BJ (cell line): Measurements from ENCODE around the gene NR5A1. TPM values are rescaled to one million over a fixed set of nuclear protein-coding genes. Genes with fewer than 3 reads are reported as not detected.

Experiments
- CTCF ChIA-PET: fragments of 350-600 bp; formaldehyde crosslinking; extraction: SDS; loops from one replicate; lab custom pipeline; 2021; ENCODE audit warnings: antibody characterized with exemption, inconsistent platforms; lab: Yijun Ruan, JAX
- POLR2A ChIA-PET: fragments of 300-600 bp; sonication (Branson Sonifier 250); formaldehyde crosslinking; extraction: SDS; loops from one replicate; lab custom pipeline; 2021; ENCODE audit warnings: antibody characterized with exemption; lab: Charles Lee
- DNase-seq: peaks from one replicate; pipeline ENCODE4 v3.0.0-alpha.2; 2011; ENCODE audit warnings: low read depth
- H3K27me3 ChIP-seq: 2 replicates; pipeline ENCODE4 v1.6.0; 2011; ENCODE audit warnings: low read length; ENCODE audit not compliant: control insufficient read depth, insufficient read depth
- H3K36me3 ChIP-seq: 2 replicates; pipeline ENCODE4 v1.5.1; 2011; ENCODE audit warnings: low read length; ENCODE audit not compliant: control insufficient read depth, insufficient read depth
- H3K4me3 ChIP-seq: 2 replicates; pipeline ENCODE4 v1.5.1; 2011; ENCODE audit warnings: low read depth, mild to moderate bottlenecking, control low read depth, low read length
- polyA plus RNA-seq: library from polyadenylated mRNA; depleted of rRNA; stranded (reverse); fragments of >200 nt; gene quantifications from 2 replicates; pipeline ENCODE4 v1.2.3, GENCODE V29; 2011
- TF ChIP-seq, protein P1 (sequence below): IDR thresholded peaks from 2 replicates; pipeline ENCODE4 v1.5.1; 2011; ENCODE audit warnings: low read depth, mild to moderate bottlenecking, control low read depth, inconsistent platforms, low read length, moderate library complexity; ENCODE audit not compliant: insufficient read depth

Gene NR5A1
- polyA plus RNA-seq, 1 experiment: not detected

GRCh38 chr9:124478354-124478753 lies 28.8 kb downstream of the NR5A1 start:
- peaks cover 18% of the 10 kb centered on the region for H3K27me3 ChIP-seq
- POLR2A ChIA-PET: interaction anchor here (0.6 kb wide), 1 partner anchor 8 kb away, joined by 7 read pairs; no protein-coding TSS in a partner anchor
- H3K4me3 ChIP-seq: no peak overlapping the region
- H3K36me3 ChIP-seq: no peaks in the 10 kb centered on the region
- TF ChIP-seq, protein P1, sequence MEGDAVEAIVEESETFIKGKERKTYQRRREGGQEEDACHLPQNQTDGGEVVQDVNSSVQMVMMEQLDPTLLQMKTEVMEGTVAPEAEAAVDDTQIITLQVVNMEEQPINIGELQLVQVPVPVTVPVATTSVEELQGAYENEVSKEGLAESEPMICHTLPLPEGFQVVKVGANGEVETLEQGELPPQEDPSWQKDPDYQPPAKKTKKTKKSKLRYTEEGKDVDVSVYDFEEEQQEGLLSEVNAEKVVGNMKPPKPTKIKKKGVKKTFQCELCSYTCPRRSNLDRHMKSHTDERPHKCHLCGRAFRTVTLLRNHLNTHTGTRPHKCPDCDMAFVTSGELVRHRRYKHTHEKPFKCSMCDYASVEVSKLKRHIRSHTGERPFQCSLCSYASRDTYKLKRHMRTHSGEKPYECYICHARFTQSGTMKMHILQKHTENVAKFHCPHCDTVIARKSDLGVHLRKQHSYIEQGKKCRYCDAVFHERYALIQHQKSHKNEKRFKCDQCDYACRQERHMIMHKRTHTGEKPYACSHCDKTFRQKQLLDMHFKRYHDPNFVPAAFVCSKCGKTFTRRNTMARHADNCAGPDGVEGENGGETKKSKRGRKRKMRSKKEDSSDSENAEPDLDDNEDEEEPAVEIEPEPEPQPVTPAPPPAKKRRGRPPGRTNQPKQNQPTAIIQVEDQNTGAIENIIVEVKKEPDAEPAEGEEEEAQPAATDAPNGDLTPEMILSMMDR: no peak
- CTCF ChIA-PET: interaction anchor here (1.2 kb wide), 1 partner anchor 11 kb away, joined by 3 read pairs; no protein-coding TSS in a partner anchor
- DNase-seq: no peak

- Histone ChIP-seq H3K27me3 (peaks cover 18% of the 10 kb centered on the region), H3K36me3 (no peaks in the 10 kb centered on the region), H3K4me3 (no peak overlapping the region)
- DNase-seq: no peak
- TF ChIP-seq, protein P1: no peak
- CTCF ChIA-PET: interaction anchor here (1.2 kb wide), 1 partner anchor 12 kb away, joined by 3 read pairs; no protein-coding TSS in a partner anchor
- POLR2A ChIA-PET: interaction anchor here (0.6 kb wide), 1 partner anchor 8 kb away, joined by 7 read pairs; no protein-coding TSS in a partner anchor
Observed at GRCh38 chr9:124477648-124478285, 29.4 kb downstream of the NR5A1 start.

GRCh38 chr9:124477211-124477647 lies 30.0 kb downstream of the NR5A1 start:
- H3K36me3 ChIP-seq: no peaks in the 10 kb centered on the region
- ChIA-PET POLR2A (no interaction called here), CTCF (no interaction called here)
- H3K27me3 ChIP-seq: peaks cover 16% of the 10 kb centered on the region
- H3K4me3 ChIP-seq: no peak overlapping the region
- no peak for DNase-seq
- TF ChIP-seq, protein P1: no peak

DNA sequence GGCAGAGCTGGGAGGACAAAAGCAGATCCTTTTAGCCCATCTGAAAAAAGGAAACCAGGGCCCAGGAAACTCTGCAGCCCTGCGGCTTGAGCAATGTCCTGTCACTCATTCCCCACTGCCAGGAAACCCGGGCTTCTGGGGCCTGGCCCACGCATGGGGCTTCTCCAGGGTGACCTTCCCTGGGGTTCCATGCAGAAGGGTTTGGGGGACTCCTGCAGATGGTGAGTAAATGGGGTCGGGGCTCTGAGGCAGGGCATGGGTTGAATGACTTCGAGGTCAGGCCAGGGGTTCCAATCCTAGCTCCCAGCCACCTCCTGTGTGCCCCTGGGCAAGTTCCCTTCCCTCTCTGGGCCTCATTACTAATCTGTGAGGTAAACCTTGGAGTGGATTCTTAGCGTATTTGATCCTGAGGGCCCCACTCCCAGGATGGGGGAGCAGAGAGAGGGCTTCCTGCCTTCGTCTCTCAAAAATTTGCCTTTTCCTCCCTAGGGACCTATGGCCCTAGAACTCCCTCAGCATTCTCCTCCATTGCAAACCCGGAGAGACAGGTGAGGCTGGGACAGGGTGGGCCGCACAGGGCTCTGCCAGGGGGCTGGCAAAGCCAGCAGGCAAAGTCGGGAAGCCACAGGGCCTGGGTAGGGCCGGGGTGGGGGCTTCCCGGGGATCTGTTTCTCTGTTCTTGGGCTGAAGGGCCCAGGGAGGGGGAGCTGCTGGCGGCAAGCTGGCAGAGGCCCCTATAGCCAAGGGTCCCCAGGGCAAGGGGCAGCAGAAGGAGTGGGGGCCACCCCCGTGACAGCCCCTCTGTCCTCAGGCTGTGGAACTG lies 31.1 kb downstream of the NR5A1 start:
- TF ChIP-seq, protein P1: no peak

More for the DNA sequence above, 31.1 kb downstream of the NR5A1 start:
- ChIA-PET CTCF (no interaction called here), POLR2A (no interaction called here)
- Histone ChIP-seq H3K36me3 (no peaks in the 10 kb centered on the region), H3K27me3 (peaks cover 13% of the 10 kb centered on the region), H3K4me3 (no peak overlapping the region)
- no peak for DNase-seq
